ENCODE measurements around the gene MALT1.
A peak's percentile ranks its signal among the peaks of the same experiment; 100 is the strongest.
"Not testable (repeated sequence)": the region's sequence is repeated elsewhere in the genome, so short reads cannot be mapped to it uniquely, and the experiment has no call there.

The MALT1 gene

GRCh38 chr18:58776084-58776483 is 104.8 kb downstream of the MALT1 start:
- no peak for DNase-seq (ENCODE audit: low read depth)

GRCh38 chr18:58776541-58776940 is 105.3 kb downstream of the MALT1 start:
- not testable (repeated sequence) for DNase-seq (ENCODE audit: low read depth)

- DNase-seq (ENCODE audit: low read depth), result no peak
These were observed 106.2 kb downstream of the MALT1 start for GRCh38 chr18:58777471-58777870.

- no peak for DNase-seq (ENCODE audit: low read depth)
These were observed 108.3 kb downstream of the MALT1 start for GRCh38 chr18:58779529-58779928.

GRCh38 chr18:58780045-58780444 is 108.8 kb downstream of the MALT1 start:
- DNase-seq (ENCODE audit: low read depth), result no peak

GRCh38 chr18:58781627-58782194 is 110.4 kb downstream of the MALT1 start:
- peak; percentile 47 for DNase-seq (ENCODE audit: low read depth)

- no peak for DNase-seq (ENCODE audit: low read depth)
These were observed 113.4 kb downstream of the MALT1 start for GRCh38 chr18:58784601-58785137.

- DNase-seq (ENCODE audit: low read depth), result no peak
These were observed 114.0 kb downstream of the MALT1 start for GRCh38 chr18:58785171-58785805.

- DNase-seq (ENCODE audit: low read depth), result no peak
These were observed 114.6 kb downstream of the MALT1 start for GRCh38 chr18:58785870-58786269.

- no peak for DNase-seq (ENCODE audit: low read depth)
These were observed 116.4 kb downstream of the MALT1 start for GRCh38 chr18:58787536-58788149.

- DNase-seq (ENCODE audit: low read depth), result no peak
These were observed 117.2 kb downstream of the MALT1 start for GRCh38 chr18:58788470-58788869.

- DNase-seq (ENCODE audit: low read depth), result no peak
These were observed 118.0 kb downstream of the MALT1 start for GRCh38 chr18:58788971-58789875.

- DNase-seq (ENCODE audit: low read depth), result no peak
These were observed 118.6 kb downstream of the MALT1 start for GRCh38 chr18:58789876-58790240.

- no peak for DNase-seq (ENCODE audit: low read depth)
These were observed 120.8 kb downstream of the MALT1 start for GRCh38 chr18:58792086-58792485.

- DNase-seq (ENCODE audit: low read depth), result no peak
These were observed 122.1 kb downstream of the MALT1 start for GRCh38 chr18:58793361-58793760.

- DNase-seq (ENCODE audit: low read depth), result no peak
These were observed 125.0 kb downstream of the MALT1 start for GRCh38 chr18:58796220-58796619.

GRCh38 chr18:58800582-58800981 is 129.3 kb downstream of the MALT1 start:
- DNase-seq (ENCODE audit: low read depth), result no peak

- DNase-seq (ENCODE audit: low read depth), result no peak
These were observed 131.7 kb downstream of the MALT1 start for GRCh38 chr18:58802959-58803358.

GRCh38 chr18:58803978-58804377 is 132.7 kb downstream of the MALT1 start:
- no peak for DNase-seq (ENCODE audit: low read depth)

All from stimulated activated CD8-positive, alpha-beta memory T cell treated with anti-CD3 and anti-CD28 coated beads, Interleukin-15, amount 100 ng/mL, for 1 hour (primary cell).